GM21360 (cell line): Measurements from ENCODE around the gene ELFN2.
"Not testable (repeated sequence)": the region's sequence is repeated elsewhere in the genome, so short reads cannot be mapped to it uniquely, and the experiment has no call there.

ENCODE experiments used
- ATAC-seq: cut with Tn5 transposase; IDR thresholded peaks from one replicate; pipeline ENCODE4 v1.9.1; 2021; ENCODE audit warnings: mild to moderate bottlenecking, moderate library complexity; ENCODE audit not compliant: unreplicated experiment

Gene ELFN2

DNA sequence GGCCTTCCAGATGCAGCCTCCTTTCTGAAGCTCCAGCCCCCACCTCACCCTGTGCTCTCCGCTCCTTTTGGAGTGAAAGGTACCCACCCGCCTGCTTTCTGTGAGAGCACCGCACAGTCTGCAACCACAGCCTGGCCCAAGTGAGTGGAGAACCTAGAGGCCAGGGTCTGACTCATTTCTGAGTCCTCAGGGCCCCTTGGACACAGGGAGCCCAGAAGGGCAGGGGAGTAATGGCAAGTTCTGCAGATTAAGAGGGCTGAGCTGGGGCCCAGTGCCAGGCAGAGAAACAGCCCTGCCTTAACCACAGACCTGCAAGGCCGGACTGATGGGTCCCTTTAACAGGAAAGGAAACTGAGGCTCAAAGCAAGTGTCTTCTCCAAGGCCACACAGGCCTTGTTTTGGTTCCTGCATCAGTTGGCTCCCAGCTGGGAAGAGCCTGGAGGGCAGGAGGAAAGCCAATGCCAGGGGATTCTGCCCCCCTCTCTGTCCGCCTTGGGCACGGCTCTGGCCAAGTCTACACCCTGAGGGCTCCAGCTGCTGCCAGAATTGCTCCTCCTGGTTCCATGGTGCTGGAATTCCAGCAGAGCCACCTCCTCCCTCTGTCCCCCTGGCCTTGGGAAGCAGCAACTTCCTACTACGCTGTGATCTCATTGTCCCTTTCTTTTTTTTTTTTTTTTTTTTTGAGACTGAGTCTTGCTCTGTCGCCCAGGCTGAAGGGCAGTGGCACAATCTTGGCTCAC is 89.9 kb downstream of the ELFN2 start:
- ATAC-seq = no peak

DNA sequence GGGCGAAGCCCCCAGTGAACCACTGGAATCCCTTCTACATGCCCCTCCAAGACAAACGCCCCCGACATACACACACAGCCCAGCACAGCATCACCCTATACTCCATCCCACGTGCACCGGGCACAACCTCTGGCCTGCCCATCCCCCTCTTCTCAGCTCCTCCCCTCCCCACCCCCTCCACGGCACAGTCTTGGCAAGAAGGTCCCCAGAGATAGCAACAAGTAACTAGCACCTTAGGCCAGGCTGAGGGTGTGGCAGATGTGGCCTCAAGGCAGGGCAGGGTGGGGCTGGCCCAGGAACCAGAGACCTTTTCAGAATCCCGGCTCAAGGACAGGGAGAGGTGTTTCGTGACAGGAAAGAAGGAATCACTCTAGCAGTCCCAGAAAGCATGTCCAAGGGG is 90.7 kb downstream of the ELFN2 start:
- ATAC-seq = no peak

DNA sequence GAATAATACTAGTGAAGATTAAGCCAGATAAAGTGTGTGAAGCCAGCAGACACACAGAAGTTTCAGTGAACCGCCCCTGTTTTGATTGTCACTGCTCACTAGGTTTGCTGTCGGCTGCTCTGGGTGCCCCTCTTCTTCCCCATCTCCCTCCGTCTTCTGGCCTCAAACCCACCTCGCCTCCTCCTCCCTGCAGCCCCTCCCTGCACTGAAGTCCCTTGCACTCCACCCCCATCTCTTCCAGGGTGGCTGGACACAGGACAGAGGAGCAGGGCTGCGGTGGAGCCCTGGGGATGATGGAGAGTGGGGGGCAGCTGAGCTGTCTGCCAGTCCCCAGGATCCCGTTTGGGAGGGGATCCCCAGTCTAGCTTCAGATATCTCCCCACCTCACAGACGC is 91.5 kb downstream of the ELFN2 start:
- ATAC-seq = no peak

DNA sequence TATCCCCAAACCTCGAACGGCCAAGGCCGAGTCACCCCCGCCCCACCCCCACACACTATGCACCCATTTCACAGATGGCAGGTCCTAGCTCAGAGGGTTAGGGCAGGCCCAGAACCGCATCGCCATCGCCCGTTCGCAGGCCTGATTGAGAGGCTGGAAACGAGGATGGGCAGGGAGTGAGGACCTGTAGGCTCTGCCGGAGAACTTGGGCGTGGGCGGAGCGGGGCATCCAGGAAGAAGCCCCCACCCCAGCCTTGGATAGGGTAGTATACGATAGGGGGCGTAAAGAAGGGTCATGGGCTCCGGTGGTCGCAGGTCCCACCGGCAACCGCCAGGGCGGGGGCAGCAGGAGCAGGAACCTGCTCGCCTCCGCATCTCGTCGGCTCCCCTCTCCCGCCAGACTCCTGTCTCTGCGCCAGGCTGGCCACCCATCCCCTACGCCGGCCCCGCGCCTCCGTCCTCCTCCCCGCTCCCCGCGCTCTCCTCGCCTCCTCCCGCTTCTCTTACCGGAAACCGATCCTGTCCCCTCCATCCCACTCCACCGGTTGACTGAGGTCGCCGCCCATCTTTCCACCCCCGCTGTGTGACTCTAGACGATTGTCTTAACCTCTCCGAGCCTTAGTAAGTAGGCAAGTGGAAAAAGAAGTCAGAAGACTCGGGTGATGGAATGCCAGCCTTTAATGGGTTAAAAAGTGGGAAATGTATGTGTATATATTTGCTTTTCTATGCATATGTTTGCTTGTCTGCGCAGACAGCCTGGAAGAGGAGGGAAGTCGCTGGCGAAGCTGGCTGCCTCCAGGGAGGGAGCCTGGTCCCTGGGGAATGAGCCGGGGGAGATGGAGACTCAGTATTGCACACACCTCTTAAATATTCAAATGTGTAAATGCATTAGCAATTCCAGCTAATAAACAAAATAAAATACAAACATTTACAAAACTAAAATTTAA is 92.1 kb downstream of the ELFN2 start:
- no peak for ATAC-seq

GRCh38 chr22:37334461-37334858 is 92.8 kb downstream of the ELFN2 start:
- no peak for ATAC-seq

DNA sequence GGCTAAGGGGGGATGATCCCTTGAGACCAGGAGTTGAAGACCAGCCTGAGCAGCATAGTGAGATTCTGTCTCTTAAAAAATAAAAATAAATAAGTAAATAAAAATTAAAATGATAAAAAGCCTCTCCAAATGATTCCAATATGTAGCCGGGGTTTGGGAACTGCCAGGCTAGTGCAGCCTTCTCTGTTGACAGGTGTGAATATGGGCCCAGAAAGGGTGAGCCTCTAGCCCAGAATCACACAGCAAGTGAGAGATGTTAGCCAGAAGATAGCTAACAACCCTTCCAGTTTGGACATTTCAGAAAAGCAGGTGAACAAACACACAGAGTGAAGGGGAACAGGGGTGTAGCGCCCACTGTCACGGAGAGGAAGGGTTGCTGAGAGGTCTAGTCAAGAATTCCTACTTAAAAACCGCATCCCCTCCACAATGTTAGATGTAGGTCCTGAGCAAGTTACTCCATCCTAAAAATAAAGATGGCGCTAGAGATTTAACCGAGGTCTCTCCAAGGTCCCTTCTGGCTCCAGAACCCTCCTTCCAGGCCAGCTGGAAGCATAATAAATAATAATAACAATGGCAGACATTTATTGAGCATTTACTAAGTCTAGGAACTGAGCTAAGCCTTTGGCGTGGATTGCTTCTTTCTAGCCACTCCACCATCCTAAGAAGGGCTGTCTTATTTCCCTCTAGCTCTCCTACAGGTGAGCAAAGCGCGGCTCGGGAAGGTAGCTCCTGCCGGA is 93.4 kb downstream of the ELFN2 start:
- ATAC-seq = no peak

- no peak for ATAC-seq
Measured at GRCh38 chr22:37331856-37332536, 95.3 kb downstream of the ELFN2 start.

DNA sequence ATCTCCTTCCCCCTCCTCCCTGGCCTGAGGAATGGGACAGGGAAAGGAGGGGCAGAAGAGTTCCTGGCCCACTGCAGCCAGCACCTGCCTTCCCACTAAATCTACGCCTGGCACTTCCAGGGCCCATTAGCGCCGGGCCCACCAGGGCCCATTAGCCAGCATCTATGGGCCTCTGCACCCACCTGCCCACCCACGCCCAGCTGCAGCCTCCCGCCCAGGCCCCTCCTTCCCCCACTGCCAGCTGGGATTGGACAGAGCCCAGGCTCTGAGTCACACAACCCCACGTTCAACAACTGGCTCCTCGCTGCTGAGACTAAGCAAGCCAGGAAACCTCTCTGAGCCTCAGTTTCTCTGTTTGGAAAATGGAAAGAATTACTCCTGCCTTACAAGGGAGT is 96.2 kb downstream of the ELFN2 start:
- ATAC-seq = no peak

DNA sequence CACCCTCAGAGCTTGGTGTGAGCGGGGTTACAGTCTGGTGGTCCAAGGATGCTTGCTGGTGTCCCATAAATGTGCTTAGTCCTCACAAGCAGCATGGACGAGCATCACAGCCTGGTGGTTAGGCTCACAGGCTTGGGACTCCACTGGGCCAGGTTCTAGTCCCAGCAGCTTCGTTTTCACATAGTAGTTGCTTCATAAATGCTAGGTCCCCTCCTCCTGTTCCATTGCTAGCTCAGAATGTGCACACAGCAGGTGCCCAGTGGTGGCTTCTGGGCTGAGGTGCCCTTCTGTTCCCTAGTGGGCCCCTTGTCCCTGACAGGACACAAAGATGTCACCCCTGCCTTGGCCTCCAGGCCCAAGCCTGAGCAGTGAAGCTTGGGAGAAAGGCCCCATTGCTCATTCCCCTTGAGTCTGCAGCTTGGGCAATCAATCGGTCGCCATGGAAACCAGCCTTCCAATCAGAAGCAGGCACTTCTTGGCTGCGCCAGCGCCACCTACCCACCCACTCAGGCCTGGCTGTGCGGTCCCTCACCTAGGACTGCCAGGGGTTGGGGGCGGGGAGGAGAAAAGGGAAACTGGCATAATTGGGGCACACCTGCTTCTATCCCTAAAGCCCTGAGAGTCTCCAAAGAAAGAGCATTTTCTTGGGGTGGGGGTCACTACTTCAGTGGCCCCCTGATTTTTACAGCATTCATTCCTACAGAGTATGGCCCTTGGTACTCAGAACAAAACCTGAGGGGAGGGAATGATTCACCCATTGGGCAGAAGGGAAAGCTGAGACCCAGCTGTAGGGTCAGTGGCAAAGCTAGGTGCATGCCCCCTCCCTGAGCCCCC is 96.9 kb downstream of the ELFN2 start:
- no peak for ATAC-seq

DNA sequence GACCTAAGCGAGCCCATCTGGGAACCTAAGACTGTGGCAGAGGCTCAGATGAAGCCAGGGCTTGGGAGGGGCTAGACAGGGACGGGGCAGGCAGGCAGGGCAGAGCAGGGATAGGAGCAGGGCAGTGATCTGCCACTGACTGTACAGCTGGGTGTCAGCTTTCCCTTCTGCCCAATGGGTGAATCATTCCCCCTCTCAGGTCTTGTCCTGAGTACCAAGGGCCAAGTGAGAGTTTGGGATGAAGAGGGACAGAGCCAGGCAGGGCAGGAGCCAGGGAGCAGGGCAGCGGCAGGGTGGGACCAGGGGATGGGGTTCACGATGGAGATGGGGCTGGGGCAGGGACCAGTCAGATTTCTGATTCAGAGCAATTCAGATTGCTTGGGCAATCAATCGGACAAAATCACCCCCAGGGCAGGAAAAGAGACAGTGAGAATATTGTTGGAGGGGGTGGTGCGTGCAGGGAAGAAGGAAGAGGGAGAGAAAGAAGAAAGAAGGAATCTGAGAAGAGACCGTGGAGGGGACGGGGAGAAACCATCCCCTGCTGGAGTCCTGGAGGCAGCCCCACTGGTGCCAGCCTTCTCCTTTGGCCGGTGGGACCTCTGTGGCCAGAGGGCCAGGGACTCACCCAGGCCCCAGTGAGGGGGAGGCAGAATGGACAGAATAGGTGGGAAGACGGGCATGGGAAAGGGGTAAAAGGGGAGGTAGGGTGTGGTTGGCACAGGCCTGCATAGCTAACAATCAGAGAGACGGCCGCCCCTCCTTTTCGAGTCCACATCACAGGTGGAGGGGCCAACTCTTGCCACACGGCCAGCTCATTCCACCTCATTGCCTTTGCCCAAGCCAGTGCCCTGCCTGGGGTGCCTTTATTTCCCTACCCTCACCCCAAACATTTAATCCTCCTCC is 97.8 kb downstream of the ELFN2 start:
- ATAC-seq = no peak

DNA sequence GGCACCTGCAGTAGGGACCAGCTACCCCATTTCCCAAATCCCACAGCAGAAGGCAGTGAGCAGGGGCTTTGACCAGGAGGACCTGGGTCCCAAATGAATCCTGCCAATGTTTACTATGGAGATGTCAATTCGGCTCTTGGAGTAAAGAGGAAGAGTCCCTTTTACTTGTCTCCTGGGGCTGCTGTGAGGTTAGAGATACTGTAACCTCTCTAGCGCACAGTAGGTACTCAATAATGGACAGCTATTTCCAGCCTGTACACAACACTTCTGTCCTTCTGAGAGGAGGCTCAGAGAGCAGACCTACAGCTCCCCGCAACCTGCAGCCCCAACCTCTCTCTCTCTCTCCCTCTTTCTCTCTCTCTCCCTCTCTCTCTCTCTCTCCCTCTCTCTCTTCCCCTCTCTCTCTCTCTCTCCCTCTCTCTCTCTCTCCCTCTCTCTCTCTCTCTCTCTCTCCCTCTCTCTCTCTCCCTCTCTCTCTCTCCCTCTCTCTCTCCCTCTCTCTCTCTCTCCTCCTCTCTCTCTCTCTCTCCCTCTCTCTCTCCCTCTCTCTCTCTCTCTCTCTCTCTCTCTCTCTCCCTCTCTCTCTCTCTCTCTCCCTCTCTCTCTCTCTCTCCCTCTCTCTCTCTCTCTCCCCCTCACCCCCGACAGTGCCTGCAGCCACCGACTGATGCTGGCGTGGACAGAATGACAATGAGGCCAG is 98.6 kb downstream of the ELFN2 start:
- ATAC-seq = not testable (repeated sequence)

DNA sequence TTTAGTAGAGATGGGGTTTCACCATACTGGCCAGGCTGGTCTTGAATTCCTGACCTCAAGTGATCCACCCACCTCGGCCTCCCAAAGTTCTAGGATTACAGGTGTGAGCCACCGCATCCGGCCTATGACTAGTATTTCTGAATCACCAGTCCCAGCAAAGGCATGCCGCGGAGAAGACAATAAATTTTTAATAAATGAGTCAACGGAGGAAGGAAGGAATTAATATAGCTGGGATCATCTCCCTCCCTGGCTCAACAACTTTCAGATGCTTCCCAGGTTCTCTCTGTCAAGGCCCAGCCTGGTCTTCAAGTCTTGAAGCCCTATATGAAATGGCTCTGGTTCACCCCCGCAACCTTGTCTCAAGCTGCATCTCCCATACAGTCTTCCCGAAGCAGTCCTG is 99.3 kb downstream of the ELFN2 start:
- no peak for ATAC-seq

DNA sequence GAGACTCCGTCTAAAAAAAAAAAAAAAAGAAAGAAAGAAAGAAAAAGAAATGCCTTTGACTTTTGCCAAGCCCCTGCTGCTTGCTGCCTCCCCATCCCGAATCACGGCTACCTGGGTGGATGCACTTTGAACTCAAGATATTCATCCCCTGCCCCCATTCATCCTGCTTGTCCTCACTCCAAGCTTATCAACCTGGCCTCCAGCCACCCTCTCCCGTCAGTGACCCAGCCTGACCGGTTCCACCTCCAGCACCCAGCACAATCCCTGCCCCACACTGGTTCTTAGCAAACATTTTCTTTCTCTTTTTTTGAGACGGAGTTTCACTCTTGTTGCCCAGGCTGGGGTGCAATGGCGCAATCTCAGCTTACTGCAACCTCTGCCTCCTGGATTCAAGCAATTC is 100.6 kb downstream of the ELFN2 start:
- ATAC-seq = no peak

- ATAC-seq = no peak
Measured at GRCh38 chr22:37325039-37325395, 102.3 kb downstream of the ELFN2 start.

DNA sequence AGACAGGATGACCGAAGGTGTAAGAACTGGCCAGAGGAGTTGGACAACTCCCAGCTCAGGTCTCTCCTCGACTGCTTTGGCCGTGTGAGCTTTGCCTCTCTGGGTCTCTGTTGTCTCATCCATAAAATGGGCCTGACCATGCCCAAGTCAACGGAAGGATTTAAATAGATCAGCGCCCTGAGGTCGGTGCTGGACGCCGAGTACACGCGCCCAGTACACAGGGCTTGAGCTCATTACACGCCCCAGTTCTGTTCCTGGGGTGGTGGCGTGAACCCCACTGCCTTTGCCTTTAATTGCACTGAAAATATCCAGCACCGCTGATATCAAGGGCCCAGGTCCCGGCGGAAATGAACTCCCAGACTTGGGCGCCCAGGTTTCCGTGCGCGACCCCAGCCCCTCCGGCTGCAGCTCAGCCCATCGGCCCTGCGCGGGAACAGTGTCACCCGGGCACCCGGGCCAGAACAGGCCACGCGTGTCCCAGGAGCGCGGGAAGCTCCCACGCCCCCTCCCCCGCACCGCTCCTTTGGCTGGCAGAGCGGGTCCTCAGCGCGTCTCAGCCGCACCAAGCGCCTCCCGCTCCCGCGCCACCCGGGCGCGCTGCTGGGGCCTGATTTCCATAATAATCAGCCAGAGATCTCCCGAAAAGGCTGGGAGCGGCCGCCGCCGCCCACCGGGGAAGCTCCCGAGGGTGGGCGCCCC is 102.8 kb downstream of the ELFN2 start:
- ATAC-seq = no peak

DNA sequence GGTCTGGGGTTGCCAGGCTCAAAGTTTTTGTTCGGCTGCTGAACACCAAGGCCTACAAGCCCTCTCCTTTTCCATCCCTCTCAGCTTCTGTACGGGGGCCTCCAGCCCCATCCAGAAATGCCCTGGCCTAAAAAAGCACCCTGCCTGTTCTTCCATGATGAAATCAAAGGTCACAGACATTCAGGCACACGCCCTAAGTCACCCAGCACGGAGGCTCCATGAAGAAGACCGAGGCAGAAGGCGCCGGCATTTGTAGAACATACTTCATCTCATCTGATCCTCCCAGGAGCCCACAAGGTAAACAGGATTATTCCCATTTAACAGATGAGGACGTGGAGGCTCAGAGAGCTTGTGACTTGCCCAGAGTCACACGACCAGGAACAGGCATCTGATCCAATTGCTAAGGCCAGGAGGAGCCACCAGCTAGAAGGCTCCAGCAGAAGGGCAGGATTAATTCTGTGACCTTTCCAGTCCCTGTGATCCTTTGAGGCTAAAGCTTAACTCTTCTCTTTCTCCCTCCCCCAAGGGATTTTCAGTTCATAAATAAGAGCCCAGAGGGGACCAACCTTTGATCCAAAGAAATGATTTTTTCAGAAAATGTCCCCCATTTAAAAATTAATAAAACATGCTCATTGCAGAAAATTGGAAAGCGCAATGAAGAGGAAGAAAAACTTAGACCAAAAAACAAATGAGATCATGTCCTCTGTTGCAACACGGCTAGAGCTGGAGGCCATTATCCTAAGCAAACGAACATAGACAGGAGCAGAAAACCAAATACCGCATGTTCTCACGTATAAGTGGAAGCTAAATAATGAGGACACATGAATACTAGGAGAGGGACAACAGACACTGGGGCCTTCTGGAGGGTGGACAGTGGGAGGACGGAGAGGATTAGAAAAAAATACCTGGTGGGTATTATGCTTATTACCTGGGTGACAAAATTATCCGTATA is 106.3 kb downstream of the ELFN2 start:
- no peak for ATAC-seq

DNA sequence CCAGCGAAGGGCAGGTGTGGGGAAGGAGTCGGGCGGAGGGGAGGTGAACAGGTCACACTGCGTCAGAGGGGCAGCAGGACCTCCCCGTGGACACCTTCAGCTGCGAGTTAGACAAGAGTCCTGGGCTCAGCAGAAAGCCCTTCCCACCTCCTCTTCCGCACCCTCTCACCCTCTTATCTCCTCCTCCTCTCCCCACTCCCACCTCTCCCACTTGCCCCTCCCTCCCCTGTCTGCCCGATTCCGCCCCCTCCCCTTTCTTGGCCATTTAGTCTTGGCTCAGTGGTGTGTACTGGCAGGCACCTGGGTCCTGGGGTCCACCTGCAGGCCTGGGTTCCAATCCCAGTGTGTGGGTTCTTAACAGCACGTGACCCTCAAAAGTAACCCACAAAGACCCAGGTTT is 107.8 kb downstream of the ELFN2 start:
- no peak for ATAC-seq
